HEK293 (cell line): ENCODE data around the gene THPO.
A peak's percentile ranks its signal among the peaks of the same experiment; 100 is the strongest.

Experiments
- FEZF1 ChIP-seq: fragments of 450-650 bp; formaldehyde crosslinking; IDR thresholded peaks from 2 replicates; pipeline ENCODE4 v1.5.1; 2016; ENCODE audit warnings: missing biosample characterization, missing genetic modification characterization
- IKZF3 ChIP-seq: fragments of 450-650 bp; IDR thresholded peaks from 2 replicates; pipeline ENCODE4 v1.5.0; 2018; ENCODE audit warnings: missing biosample characterization, mild to moderate bottlenecking, missing genetic modification characterization, moderate library complexity
- ZBTB17 ChIP-seq: fragments of 450-650 bp; formaldehyde crosslinking; IDR thresholded peaks from 2 replicates; pipeline ENCODE4 v1.5.1; 2016; ENCODE audit warnings: missing biosample characterization, missing genetic modification characterization
- ZFHX2 ChIP-seq: fragments of 450-650 bp; formaldehyde crosslinking; conservative IDR thresholded peaks from 2 replicates; pipeline ENCODE4 v1.5.1; 2016; ENCODE audit warnings: missing biosample characterization, missing genetic modification characterization
- ZFP41 ChIP-seq: fragments of 450-650 bp; formaldehyde crosslinking; IDR thresholded peaks from 2 replicates; pipeline ENCODE4 v1.5.1; 2016; ENCODE audit warnings: missing biosample characterization, missing genetic modification characterization, borderline replicate concordance
- ZNF133 ChIP-seq: fragments of 450-650 bp; formaldehyde crosslinking; IDR thresholded peaks from 2 replicates; pipeline ENCODE4 v1.5.1; 2016; ENCODE audit warnings: missing biosample characterization, missing genetic modification characterization
- ZNF169 ChIP-seq: fragments of 450-650 bp; formaldehyde crosslinking; IDR thresholded peaks from 2 replicates; pipeline ENCODE4 v1.5.1; 2016; ENCODE audit warnings: missing biosample characterization, missing genetic modification characterization
- ZNF221 ChIP-seq: fragments of 450-650 bp; formaldehyde crosslinking; IDR thresholded peaks from 2 replicates; pipeline ENCODE4 v1.5.1; 2017; ENCODE audit warnings: missing biosample characterization, missing genetic modification characterization, borderline replicate concordance
- ZNF324 ChIP-seq: fragments of 450-650 bp; formaldehyde crosslinking; IDR thresholded peaks from 2 replicates; pipeline ENCODE4 v1.5.1; 2016; ENCODE audit warnings: missing biosample characterization, missing genetic modification characterization
- ZNF416 ChIP-seq: fragments of 450-650 bp; formaldehyde crosslinking; IDR thresholded peaks from 2 replicates; pipeline ENCODE4 v1.5.1; 2016; ENCODE audit warnings: missing biosample characterization, missing genetic modification characterization
- ZNF501 ChIP-seq: fragments of 450-650 bp; formaldehyde crosslinking; IDR thresholded peaks from 2 replicates; pipeline ENCODE4 v1.5.1; 2016; ENCODE audit warnings: missing biosample characterization, missing genetic modification characterization
- ZNF529 ChIP-seq: fragments of 450-650 bp; formaldehyde crosslinking; IDR thresholded peaks from 2 replicates; pipeline ENCODE4 v1.5.1; 2017; ENCODE audit warnings: missing genetic modification characterization, missing biosample characterization; ENCODE audit not compliant: insufficient replicate concordance
- ZNF544 ChIP-seq: fragments of 450-650 bp; formaldehyde crosslinking; IDR thresholded peaks from 2 replicates; pipeline ENCODE4 v1.5.0; 2017; ENCODE audit warnings: missing biosample characterization, missing genetic modification characterization
- ZNF585B ChIP-seq: fragments of 450-650 bp; formaldehyde crosslinking; IDR thresholded peaks from 2 replicates; pipeline ENCODE4 v1.5.1; 2016; ENCODE audit warnings: missing biosample characterization, missing genetic modification characterization
- ZNF624 ChIP-seq: fragments of 450-650 bp; formaldehyde crosslinking; IDR thresholded peaks from 2 replicates; pipeline ENCODE4 v1.5.1; 2017; ENCODE audit warnings: missing biosample characterization, missing genetic modification characterization
- ZNF843 ChIP-seq: fragments of 450-650 bp; formaldehyde crosslinking; IDR thresholded peaks from 2 replicates; pipeline ENCODE4 v1.5.1; 2016; ENCODE audit warnings: missing biosample characterization, missing genetic modification characterization
- ZSCAN23 ChIP-seq: fragments of 450-650 bp; formaldehyde crosslinking; IDR thresholded peaks from 2 replicates; pipeline ENCODE4 v1.5.1; 2016; ENCODE audit warnings: missing biosample characterization, missing genetic modification characterization
- TF ChIP-seq, protein P1 (sequence below): fragments of 450-650 bp; formaldehyde crosslinking; IDR thresholded peaks from 2 replicates; pipeline ENCODE4 v1.5.1; 2016; ENCODE audit warnings: missing biosample characterization, missing genetic modification characterization
- TF ChIP-seq, protein P2 (sequence below): fragments of 450-650 bp; formaldehyde crosslinking; IDR thresholded peaks from 2 replicates; pipeline ENCODE4 v1.5.1; 2016; ENCODE audit warnings: missing biosample characterization, missing genetic modification characterization
- TF ChIP-seq, protein P3 (sequence below): IDR thresholded peaks from 2 replicates; pipeline ENCODE4 v1.6.1; 2011; ENCODE audit warnings: mild to moderate bottlenecking, low read depth, low read length, borderline replicate concordance
- TF ChIP-seq, protein P4 (sequence below): fragments of 450-650 bp; formaldehyde crosslinking; IDR thresholded peaks from 2 replicates; pipeline ENCODE4 v1.5.1; 2017; ENCODE audit warnings: missing biosample characterization, missing genetic modification characterization
- TF ChIP-seq, protein P5 (sequence below): fragments of 450-650 bp; formaldehyde crosslinking; IDR thresholded peaks from 2 replicates; pipeline ENCODE4 v1.5.1; 2016; ENCODE audit warnings: missing biosample characterization, missing genetic modification characterization, low read depth
- TF ChIP-seq, protein P6 (sequence below): fragments of 450-650 bp; formaldehyde crosslinking; IDR thresholded peaks from 2 replicates; pipeline ENCODE4 v1.5.1; 2016; ENCODE audit warnings: missing biosample characterization, missing genetic modification characterization, borderline replicate concordance
- TF ChIP-seq, protein P7 (sequence below): fragments of 450-650 bp; formaldehyde crosslinking; IDR thresholded peaks from 2 replicates; pipeline ENCODE4 v1.5.1; 2016; ENCODE audit warnings: missing biosample characterization, missing genetic modification characterization
- TF ChIP-seq, protein P8 (sequence below): fragments of 450-650 bp; formaldehyde crosslinking; IDR thresholded peaks from 2 replicates; pipeline ENCODE4 v1.5.0; 2017; ENCODE audit warnings: missing biosample characterization, missing genetic modification characterization, borderline replicate concordance
- TF ChIP-seq, protein P9 (sequence below): fragments of 450-650 bp; formaldehyde crosslinking; IDR thresholded peaks from 2 replicates; pipeline ENCODE4 v1.5.1; 2016; ENCODE audit warnings: missing biosample characterization, missing genetic modification characterization

Gene THPO

DNA sequence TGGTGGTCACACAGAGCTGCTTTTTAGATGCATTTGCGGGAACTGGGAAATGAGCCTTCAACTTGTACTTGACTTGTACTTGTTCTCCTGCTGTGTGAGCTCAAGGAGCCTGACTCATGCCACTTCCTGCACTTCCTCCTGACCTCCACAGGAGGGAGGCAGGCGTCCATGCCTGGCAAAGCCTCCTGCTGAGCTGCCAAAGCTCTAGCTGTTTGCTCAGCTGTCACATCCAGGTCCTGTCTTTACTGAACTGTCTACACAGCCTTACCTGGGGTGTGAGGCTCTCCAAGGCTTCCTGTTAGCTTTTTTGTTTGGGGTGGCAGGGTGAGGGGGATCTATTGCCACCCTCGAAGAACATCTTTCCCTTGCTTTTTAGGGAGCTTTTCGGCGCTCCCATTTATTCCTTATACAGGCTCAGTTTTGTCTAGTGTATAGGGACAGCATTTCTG lies 6.4 kb downstream of the THPO start (continued):
- TF ChIP-seq, protein P1, sequence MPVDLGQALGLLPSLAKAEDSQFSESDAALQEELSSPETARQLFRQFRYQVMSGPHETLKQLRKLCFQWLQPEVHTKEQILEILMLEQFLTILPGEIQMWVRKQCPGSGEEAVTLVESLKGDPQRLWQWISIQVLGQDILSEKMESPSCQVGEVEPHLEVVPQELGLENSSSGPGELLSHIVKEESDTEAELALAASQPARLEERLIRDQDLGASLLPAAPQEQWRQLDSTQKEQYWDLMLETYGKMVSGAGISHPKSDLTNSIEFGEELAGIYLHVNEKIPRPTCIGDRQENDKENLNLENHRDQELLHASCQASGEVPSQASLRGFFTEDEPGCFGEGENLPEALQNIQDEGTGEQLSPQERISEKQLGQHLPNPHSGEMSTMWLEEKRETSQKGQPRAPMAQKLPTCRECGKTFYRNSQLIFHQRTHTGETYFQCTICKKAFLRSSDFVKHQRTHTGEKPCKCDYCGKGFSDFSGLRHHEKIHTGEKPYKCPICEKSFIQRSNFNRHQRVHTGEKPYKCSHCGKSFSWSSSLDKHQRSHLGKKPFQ (tag by site-specific recombination) = no peak
- TF ChIP-seq, protein P2, sequence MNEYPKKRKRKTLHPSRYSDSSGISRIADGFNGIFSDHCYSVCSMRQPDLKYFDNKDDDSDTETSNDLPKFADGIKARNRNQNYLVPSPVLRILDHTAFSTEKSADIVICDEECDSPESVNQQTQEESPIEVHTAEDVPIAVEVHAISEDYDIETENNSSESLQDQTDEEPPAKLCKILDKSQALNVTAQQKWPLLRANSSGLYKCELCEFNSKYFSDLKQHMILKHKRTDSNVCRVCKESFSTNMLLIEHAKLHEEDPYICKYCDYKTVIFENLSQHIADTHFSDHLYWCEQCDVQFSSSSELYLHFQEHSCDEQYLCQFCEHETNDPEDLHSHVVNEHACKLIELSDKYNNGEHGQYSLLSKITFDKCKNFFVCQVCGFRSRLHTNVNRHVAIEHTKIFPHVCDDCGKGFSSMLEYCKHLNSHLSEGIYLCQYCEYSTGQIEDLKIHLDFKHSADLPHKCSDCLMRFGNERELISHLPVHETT (tag by site-specific recombination) = no peak
- TF ChIP-seq ZNF544 (no peak), ZNF624 (tag by site-specific recombination) (no peak), ZBTB17 (tag by site-specific recombination) (peak; percentile 25; the same call in 1 of the 2 replicates), ZNF324 (tag by site-specific recombination) (no peak), ZNF843 (tag by site-specific recombination) (no peak), ZNF416 (tag by site-specific recombination) (no peak), FEZF1 (tag by site-specific recombination) (peak; percentile 68), ZNF221 (tag by site-specific recombination) (no peak), ZNF529 (tag by site-specific recombination) (no peak), IKZF3 (tag by site-specific recombination) (peak; percentile 77), ZNF133 (tag by site-specific recombination) (no peak), ZSCAN23 (tag by site-specific recombination) (no peak), ZFP41 (no peak), ZNF501 (tag by site-specific recombination) (no peak), ZNF585B (tag by site-specific recombination) (no peak), ZFHX2 (tag by site-specific recombination) (no peak), ZNF169 (tag by site-specific recombination) (no peak)
- TF ChIP-seq, protein P3, sequence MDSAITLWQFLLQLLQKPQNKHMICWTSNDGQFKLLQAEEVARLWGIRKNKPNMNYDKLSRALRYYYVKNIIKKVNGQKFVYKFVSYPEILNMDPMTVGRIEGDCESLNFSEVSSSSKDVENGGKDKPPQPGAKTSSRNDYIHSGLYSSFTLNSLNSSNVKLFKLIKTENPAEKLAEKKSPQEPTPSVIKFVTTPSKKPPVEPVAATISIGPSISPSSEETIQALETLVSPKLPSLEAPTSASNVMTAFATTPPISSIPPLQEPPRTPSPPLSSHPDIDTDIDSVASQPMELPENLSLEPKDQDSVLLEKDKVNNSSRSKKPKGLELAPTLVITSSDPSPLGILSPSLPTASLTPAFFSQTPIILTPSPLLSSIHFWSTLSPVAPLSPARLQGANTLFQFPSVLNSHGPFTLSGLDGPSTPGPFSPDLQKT = no peak
- TF ChIP-seq, protein P4, sequence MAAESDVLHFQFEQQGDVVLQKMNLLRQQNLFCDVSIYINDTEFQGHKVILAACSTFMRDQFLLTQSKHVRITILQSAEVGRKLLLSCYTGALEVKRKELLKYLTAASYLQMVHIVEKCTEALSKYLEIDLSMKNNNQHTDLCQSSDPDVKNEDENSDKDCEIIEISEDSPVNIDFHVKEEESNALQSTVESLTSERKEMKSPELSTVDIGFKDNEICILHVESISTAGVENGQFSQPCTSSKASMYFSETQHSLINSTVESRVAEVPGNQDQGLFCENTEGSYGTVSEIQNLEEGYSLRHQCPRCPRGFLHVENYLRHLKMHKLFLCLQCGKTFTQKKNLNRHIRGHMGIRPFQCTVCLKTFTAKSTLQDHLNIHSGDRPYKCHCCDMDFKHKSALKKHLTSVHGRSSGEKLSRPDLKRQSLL (tag by site-specific recombination) = no peak
- TF ChIP-seq, protein P5, sequence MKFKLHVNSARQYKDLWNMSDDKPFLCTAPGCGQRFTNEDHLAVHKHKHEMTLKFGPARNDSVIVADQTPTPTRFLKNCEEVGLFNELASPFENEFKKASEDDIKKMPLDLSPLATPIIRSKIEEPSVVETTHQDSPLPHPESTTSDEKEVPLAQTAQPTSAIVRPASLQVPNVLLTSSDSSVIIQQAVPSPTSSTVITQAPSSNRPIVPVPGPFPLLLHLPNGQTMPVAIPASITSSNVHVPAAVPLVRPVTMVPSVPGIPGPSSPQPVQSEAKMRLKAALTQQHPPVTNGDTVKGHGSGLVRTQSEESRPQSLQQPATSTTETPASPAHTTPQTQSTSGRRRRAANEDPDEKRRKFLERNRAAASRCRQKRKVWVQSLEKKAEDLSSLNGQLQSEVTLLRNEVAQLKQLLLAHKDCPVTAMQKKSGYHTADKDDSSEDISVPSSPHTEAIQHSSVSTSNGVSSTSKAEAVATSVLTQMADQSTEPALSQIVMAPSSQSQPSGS = no peak
- TF ChIP-seq, protein P6, sequence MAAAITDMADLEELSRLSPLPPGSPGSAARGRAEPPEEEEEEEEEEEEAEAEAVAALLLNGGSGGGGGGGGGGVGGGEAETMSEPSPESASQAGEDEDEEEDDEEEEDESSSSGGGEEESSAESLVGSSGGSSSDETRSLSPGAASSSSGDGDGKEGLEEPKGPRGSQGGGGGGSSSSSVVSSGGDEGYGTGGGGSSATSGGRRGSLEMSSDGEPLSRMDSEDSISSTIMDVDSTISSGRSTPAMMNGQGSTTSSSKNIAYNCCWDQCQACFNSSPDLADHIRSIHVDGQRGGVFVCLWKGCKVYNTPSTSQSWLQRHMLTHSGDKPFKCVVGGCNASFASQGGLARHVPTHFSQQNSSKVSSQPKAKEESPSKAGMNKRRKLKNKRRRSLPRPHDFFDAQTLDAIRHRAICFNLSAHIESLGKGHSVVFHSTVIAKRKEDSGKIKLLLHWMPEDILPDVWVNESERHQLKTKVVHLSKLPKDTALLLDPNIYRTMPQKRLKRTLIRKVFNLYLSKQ = no peak
- TF ChIP-seq, protein P7, sequence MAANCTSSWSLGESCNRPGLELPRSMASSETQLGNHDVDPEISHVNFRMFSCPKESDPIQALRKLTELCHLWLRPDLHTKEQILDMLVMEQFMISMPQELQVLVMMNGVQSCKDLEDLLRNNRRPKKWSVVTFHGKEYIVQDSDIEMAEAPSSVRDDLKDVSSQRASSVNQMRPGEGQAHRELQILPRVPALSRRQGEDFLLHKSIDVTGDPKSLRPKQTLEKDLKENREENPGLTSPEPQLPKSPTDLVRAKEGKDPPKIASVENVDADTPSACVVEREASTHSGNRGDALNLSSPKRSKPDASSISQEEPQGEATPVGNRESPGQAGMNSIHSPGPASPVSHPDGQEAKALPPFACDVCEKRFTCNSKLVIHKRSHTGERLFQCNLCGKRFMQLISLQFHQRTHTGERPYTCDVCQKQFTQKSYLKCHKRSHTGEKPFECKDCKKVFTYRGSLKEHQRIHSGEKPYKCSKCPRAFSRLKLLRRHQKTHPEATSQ = no peak
- TF ChIP-seq, protein P8, sequence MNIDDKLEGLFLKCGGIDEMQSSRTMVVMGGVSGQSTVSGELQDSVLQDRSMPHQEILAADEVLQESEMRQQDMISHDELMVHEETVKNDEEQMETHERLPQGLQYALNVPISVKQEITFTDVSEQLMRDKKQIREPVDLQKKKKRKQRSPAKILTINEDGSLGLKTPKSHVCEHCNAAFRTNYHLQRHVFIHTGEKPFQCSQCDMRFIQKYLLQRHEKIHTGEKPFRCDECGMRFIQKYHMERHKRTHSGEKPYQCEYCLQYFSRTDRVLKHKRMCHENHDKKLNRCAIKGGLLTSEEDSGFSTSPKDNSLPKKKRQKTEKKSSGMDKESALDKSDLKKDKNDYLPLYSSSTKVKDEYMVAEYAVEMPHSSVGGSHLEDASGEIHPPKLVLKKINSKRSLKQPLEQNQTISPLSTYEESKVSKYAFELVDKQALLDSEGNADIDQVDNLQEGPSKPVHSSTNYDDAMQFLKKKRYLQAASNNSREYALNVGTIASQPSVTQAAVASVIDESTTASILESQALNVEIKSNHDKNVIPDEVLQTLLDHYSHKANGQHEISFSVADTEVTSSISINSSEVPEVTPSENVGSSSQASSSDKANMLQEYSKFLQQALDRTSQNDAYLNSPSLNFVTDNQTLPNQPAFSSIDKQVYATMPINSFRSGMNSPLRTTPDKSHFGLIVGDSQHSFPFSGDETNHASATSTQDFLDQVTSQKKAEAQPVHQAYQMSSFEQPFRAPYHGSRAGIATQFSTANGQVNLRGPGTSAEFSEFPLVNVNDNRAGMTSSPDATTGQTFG (tag by site-specific recombination) = no peak
- TF ChIP-seq, protein P9, sequence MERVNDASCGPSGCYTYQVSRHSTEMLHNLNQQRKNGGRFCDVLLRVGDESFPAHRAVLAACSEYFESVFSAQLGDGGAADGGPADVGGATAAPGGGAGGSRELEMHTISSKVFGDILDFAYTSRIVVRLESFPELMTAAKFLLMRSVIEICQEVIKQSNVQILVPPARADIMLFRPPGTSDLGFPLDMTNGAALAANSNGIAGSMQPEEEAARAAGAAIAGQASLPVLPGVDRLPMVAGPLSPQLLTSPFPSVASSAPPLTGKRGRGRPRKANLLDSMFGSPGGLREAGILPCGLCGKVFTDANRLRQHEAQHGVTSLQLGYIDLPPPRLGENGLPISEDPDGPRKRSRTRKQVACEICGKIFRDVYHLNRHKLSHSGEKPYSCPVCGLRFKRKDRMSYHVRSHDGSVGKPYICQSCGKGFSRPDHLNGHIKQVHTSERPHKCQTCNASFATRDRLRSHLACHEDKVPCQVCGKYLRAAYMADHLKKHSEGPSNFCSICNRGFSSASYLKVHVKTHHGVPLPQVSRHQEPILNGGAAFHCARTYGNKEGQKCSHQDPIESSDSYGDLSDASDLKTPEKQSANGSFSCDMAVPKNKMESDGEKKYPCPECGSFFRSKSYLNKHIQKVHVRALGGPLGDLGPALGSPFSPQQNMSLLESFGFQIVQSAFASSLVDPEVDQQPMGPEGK = no peak
